Left colon (tissue), 2 donors: Measurements from ENCODE around the gene MOB3B. TPM values are rescaled to one million over a fixed set of nuclear protein-coding genes. Genes with fewer than 3 reads are reported as not detected.

Source experiments
- ATAC-seq: fragments of 200-7000 bp; cut with Tn5 transposase; one replicate; pipeline ENCODE4 v1.9.1; 2020; ENCODE audit warnings: mild to moderate bottlenecking, moderate library complexity
- DNase-seq, 2 donors: peaks; one replicate each; pipeline ENCODE4 v3.0.0-alpha.2; 2020
- intact Hi-C, 2 donors: fragments of 100-400 bp; cut with DNase I in 1 of 2; cut with micrococcal nuclease in 1 of 2; formaldehyde crosslinking; loops; one replicate each; pipeline versions ENCODE4 v1.11.2 to v1.14.0; 2022; cut with DNase I, micrococcal nuclease
- total RNA-seq, 2 donors: library from RNA; stranded (reverse); fragmentation: NEBNext Ultra II Directional; extraction: Animal tissue kit (Norgen Biotek cat#: 25700); gene quantifications; one replicate each; pipeline ENCODE4 v1.2.1, GENCODE V29; 2021
- donor health status: DM: no; HTN: no; CAD: no.
- donor health status: DM: yes; HTN: yes; CAD: no.

MOB3B gene
- total RNA-seq, 2 donors from 2014 or later, result 42.2 to 47.1 TPM

DNA sequence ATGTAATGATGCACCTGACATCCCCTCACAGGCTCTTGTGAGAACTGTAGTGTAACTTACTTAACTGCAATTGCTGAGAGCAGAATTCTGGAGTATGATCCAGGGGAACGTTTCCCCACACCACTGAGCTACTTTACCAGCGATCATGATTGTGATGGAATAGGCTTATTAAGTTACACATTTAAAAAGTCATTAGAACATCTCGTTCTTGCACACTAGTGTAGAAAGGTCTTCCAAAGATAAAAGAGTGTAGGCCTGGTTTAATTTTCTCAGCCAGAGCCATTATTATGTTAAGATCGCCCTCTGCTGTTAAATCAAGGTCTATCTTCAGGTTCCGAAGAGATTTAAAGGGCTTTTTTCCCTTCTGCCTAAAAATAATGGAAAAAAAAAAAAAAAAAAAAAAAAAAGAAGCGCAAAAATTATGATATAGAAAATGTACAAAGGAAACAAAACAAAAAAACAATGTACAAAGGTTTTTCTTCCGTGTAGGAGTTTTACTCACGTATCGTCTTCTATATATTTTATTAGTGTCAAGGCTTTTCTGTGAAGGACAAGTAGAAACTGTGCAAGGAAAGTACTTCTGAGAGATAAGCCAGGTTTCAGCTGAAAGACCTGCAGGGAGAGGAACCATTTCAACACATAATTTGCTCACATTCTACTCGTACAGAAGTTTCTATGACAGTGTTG, 18.6 kb upstream of the MOB3B start:
- intact Hi-C loops, result loop anchor here in 1 of 2 donors (1.0 to 10.0 kb wide), 2 partner anchors 215 to 513 kb away; no protein-coding TSS in a partner anchor
- ATAC-seq (peak; percentile 68), DNase-seq (no peak)

DNA sequence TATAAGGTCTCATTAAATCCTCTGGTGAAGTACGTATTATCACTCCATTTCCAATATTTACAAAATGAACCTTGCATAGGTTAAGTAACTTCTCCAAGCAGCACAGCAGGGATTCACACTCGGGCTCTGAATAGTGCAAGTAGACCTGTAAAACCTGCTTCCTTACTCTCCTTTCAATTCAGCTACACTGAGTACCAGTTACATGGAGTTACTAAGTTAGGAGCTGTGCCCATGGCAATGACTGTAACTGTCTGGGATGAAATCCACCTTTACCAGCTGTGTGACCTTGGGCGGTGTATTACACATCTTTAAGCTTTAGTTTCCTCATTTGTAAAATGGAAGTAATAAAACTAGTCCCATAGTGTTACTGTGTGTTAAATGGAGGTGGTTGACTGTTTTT, 15.9 kb upstream of the MOB3B start:
- DNase-seq, result peak; percentile 15 to 37
- ATAC-seq, result peak; percentile 96
- intact Hi-C loops, result loop anchor here in 1 of 2 donors (10.0 kb wide), 1 partner anchor 511 kb away; no protein-coding TSS in a partner anchor

DNA sequence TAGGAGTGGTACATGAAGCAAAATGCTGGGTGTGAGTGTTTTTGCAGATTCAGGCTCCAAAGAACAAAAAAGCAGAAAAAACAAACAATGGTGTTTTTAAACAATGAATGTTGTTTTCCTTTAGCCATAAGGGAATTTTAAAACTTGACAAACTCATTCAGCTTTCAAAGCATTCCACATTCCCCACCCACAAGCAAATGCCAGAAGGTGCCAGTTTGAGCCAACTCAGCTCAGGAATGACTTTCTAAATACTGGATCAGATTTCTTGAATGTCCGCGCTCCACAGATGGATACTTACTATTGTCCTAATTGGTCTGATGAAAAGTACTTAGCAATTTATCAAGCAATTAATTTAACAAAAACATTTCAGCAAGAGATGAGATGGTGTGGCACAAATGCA, 12.9 kb upstream of the MOB3B start:
- intact Hi-C loops, result loop anchor here in 1 of 2 donors (10.0 kb wide), 1 partner anchor 508 kb away; no protein-coding TSS in a partner anchor
- DNase-seq (no peak), ATAC-seq (no peak)

DNA sequence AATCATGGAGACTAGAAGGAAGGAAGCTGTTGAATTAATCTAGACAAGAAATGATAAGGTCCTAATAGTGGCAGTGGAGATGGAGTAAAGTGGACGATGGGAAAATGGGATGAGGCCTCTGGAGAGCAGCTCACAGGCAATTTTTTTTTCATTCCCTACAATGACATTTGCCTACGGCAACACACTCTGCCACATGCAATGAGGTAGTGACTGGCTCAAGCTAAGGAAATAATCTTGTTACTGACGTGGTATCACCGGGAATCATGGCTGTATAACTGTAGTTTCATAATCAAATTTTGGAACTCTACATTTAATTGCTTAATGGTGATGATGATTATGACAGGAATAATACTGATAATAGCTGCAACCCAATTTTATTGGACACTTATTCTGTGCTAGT, 12.1 kb upstream of the MOB3B start:
- ATAC-seq (no peak), DNase-seq (no peak)
- intact Hi-C loops, result loop anchor here in 1 of 2 donors (10.0 kb wide), 1 partner anchor 507 kb away; no protein-coding TSS in a partner anchor

DNA sequence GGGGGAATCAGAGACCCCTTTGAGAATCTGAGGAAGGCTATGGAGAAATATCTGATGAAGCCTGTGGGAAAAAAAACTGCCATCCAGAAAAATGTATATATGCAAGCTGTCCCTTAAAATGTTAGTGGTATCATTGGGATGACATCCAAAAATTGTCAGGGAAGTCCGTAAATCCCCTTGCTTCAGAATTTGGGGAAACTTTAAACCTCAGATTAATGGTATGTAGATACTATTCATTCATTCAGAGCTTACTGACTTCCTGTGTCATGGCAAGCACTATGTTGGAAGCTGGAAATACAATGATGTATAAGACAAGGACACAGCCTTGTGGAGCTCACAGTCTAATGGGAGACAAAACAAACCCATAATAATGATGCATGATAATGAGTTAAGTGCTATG, 10.9 kb upstream of the MOB3B start:
- DNase-seq, result no peak
- no peak for ATAC-seq
- intact Hi-C loops, result loop anchor here in 1 of 2 donors (10.0 kb wide), 1 partner anchor 506 kb away; no protein-coding TSS in a partner anchor

DNA sequence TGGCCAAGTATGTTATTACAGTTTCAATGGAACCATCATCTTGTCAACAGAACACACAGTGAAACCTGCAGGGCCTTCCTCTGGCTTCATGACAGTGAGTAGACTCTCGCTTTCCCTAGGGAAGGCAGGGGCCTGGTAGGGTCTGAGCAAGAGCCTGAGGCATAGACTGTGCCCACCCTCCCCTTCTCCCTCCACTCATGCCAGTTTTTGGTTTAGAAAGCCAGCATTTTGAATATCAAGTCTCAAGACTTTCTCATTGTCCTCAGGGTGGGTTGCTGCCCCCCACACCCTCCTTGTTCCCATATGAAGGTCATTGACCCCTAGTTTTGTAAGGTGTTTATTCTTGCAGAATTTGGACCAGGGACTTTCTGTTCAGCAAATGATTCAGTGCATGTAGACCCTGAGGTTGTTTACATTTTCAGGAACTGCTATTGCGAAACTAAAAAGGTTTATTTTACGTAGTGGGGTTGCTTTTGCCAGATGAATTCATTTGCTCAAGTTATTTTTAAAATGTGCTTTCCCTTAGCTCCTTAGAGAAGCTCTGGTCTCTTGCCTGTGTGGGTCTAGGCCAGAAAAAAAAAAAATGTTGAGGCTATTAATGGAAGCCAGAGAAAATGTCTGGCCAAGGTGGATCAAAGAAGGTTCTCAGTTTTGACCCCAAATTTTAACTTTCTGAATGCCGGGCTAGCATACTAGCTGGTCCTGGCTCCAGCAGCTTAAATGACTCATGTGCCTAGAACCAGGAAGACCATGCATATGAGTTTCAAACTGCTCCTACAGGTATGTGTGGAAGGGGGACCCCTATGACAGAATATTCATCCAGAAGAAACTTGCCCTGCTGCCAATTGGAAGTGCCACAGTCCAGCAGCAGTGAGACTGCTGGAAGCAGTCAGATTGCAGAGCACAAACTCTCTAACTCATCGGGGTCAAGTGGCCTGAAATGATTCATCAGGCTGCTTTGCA, 10.1 kb upstream of the MOB3B start:
- intact Hi-C loops, result loop anchor here (10.0 kb wide), 2 partner anchors 205 to 505 kb away; no protein-coding TSS in a partner anchor
- ATAC-seq (no peak), DNase-seq (peak in 1 of 2 donors; percentile 25)

DNA sequence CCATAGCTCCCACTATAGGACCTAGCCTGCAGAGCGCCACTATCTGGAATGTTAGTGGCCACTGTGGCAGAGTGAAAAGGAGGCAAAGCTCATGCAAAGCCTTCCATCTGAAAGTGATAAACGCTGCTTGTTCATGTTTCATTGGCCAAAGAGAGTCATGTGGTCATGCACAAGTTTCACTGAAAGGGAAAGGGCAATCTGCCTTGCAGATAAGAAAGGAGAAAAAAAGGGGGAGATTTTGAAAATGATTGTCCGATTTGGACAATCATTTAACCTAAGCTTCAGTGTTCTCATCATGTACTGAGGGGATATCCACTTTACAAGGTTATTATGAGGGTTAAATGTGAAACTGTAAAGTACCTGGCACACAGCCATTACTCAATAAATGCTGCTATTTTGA, 9.0 kb upstream of the MOB3B start:
- intact Hi-C loops, result loop anchor here in 1 of 2 donors (10.0 kb wide), 1 partner anchor 204 kb away; no protein-coding TSS in a partner anchor
- no peak for DNase-seq
- ATAC-seq, result peak; percentile 69

DNA sequence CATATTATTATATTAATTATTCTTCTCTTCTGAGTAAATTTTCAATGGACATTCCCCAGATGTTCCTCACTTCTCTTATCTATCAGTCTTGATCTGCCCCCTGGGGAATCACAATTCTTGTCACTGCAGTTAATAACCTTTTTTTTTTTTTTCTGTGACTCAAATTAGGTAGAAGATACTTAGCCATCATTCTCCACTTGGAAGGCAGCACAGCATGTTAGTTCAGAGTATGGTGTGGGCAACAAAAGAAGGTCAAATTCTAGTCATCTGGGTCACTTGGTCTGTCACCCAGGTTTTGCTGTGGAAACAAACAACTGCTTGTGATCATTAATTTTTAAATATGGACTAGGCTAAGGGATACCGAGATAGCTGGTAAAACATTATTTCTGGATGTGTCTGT, 8.1 kb upstream of the MOB3B start:
- intact Hi-C loops, result loop anchor here in 1 of 2 donors (10.0 kb wide), 1 partner anchor 203 kb away; no protein-coding TSS in a partner anchor
- no peak for DNase-seq

DNA sequence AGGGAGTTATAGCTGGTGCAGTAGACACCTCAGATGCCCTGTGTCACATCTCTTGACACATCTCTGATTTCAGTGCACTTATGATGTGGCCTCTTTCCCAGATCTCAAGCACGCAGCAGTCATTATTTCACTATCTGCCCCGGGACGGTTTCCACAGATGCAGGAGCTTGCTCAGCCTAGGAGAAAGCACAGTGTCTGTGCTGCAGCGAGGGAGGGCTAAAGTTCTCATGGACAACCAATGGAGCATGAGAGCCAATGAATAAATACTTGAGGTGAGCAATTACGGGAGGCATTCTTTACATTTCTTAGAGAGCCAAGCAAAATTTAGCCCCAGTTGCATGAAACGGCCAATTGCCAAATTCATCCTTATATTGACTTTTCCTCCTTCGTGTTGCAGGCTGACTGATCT, 7.4 kb upstream of the MOB3B start:
- intact Hi-C loops, result loop anchor here in 1 of 2 donors (10.0 kb wide), 1 partner anchor 202 kb away; no protein-coding TSS in a partner anchor
- ATAC-seq (no peak), DNase-seq (no peak)

More for the DNA sequence above, 8.1 kb upstream of the MOB3B start:
- ATAC-seq, result no peak

DNA sequence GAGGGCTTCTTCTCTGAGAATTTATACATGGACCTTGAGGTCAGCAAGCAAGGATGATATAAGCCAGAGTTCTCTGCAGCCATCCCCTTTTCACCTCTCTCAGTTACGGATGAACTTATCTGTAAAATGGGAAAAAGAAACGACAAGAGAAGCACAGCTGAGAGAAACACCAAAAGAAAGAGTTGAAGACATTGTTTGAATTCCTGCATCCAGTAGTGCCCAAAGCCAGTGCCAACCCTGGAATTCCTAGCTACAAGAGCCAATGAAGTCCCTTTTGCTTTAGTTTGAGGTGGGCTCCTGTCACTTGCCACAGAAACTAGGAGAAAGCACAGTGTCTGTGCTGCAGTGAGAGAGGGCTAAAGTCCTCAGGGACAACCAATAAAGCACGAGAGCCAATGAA, 6.6 kb upstream of the MOB3B start:
- ATAC-seq (no peak), DNase-seq (no peak)
- intact Hi-C loops, result loop anchor here in 1 of 2 donors (10.0 kb wide), 1 partner anchor 201 kb away; no protein-coding TSS in a partner anchor

DNA sequence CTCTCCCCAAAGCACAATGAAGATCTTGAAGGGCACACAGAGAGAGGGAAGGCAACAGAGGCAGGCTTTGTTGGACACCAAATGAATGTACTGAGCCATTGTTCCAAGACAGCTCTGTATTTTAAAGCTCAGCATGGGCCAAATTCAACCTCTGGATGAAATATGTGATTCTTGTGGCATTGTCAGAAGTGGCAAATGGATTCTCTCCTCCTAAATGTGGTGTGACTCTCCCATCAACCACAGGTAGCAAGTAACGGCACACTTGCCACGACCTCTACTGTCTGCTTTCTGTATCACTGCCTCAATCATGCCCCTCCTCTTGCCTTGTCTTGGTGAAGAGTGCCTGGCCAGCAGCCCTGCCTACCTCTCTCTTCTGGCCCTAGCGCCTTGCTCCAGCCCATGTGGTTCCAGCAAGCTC, 6.1 kb upstream of the MOB3B start:
- peak; percentile 42 for ATAC-seq
- intact Hi-C loops, result loop anchor here in 1 of 2 donors (10.0 kb wide), 1 partner anchor 201 kb away; no protein-coding TSS in a partner anchor
- peak in 1 of 2 donors; percentile 20 for DNase-seq

DNA sequence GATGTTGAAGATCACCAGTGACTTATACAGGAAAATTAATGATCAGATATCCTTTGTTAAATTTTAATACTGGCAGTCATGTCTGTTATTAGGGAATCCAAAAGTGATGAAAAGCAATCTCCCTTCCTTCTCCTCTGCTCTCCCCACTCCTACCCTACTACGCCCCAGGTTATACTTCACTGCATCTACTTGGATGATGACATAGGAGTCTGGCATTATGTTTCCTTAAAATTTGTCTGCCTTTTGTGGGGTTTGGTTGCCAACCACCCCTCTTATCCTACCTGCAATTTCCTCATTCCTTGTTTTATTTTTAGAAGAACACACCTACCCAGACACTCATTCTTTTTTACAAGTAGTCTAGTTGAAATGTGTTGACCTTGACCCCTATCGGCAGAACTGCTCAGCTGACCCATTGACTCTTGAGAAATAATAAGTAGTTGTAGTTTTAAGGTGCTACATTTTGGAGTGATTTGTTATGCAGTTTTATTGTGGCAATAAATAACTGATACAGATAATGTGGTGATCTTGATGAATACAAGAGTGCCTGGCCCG, 5.1 kb upstream of the MOB3B start:
- intact Hi-C loops, result loop anchor here (5.0 to 10.0 kb wide), 2 partner anchors 200 to 202 kb away; no protein-coding TSS in a partner anchor
- DNase-seq, result no peak
- peak; percentile 30 for ATAC-seq

DNA sequence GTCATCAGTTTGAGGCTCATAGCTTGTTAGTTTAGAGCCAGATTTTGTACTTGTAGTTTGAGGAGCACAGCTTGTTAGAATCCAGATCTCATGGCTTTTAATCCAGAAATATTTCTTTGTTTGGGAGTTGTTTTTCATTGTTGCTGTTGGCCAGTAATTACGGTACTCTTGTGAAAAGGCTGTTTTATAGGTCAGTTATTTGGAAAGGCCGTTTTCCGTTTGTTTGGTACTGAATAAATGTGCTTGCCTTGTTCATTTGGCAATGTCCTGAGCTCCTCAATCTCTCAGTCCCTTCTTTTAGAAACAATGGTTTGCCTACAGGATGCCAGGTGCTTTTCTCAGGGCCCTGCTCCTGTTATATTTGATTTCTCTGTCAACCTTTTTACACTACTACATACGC, 4.5 kb upstream of the MOB3B start:
- ATAC-seq (no peak), DNase-seq (no peak)
- intact Hi-C loops, result loop anchor here (5.0 to 10.0 kb wide), 2 partner anchors 199 to 202 kb away; no protein-coding TSS in a partner anchor

DNA sequence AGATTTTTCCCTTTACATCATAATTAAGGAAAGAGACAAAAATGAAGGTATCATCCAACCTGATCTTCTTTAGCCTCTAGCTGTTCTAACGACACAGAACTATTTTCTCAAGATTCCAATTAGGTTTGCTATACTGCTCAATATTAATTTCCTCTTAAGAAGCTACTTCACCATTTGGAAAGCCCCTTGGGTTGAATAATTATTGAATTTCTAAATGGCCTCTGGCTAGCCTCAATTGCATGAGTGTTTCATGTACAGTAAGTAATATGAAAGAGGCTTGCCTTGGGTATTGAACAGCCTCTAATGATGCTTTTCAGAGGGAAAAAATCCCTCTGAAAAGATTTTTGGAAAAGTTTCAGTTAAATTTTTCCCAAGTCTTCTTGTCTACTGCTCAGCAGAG, 3.7 kb upstream of the MOB3B start:
- DNase-seq (no peak), ATAC-seq (no peak)
- intact Hi-C loops, result loop anchor here (5.0 to 10.0 kb wide), 2 partner anchors 199 to 201 kb away; no protein-coding TSS in a partner anchor

DNA sequence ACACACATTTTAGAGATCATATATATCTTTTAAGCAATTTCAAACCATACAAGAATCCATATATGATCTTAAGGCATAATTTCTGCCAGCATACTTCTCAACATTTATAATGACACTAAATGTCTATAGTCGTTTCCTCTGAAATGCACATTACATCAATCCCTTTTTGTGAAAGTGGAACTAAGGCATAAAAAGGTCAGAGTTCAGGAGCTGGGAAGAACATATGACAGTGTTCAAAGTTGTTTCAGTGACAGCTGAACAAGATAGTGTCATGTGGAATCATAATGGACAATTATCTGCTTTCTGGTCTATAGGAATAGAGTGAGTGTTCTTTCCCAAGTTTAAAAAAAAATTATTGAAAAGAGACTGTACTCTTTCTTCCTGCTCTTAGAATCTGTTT, 2.4 kb upstream of the MOB3B start:
- intact Hi-C loops, result loop anchor here (5.0 to 10.0 kb wide), 2 partner anchors 197 to 200 kb away; no protein-coding TSS in a partner anchor
- DNase-seq (no peak), ATAC-seq (no peak)

DNA sequence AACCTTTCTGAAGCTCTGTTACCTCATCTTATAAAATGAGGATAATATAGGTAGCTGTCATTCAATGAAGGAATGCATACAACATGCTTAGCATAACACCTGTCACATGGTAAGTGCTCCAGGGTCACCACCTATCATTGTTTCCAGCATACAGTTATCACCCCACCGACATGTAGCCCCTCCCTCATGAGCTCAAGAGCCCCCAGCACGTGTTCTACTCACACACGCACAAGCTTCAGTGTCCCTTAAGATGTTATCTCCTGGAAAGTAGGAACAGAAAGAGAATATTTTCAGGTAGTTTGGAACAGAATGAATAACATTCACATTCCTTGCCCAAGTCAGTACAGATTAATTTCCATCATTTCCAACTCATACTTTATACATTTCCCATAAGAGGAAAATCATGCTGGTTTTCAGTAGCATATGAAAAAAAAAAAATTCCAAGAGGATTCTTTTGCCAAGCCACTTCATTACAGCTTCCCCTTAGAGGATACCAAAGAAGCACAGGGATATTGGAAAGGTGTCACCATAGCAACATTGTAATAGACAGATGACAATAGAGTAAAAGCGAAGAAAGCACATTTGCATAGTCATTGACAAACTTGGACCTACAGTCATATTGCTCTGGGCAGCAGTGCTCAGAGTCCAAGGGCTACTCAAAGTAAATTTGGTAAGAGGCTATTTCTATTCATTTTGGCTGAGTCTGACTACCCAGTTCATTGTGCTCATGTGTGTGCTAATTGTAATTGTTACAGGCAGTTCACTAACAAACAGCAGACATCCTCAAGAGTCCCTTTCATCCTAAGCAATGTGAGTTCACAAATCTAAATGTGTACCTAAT, 1.5 kb upstream of the MOB3B start:
- ATAC-seq (no peak), DNase-seq (no peak)
- intact Hi-C loops, result loop anchor here (5.0 to 10.0 kb wide), 2 partner anchors 196 to 199 kb away; no protein-coding TSS in a partner anchor

DNA sequence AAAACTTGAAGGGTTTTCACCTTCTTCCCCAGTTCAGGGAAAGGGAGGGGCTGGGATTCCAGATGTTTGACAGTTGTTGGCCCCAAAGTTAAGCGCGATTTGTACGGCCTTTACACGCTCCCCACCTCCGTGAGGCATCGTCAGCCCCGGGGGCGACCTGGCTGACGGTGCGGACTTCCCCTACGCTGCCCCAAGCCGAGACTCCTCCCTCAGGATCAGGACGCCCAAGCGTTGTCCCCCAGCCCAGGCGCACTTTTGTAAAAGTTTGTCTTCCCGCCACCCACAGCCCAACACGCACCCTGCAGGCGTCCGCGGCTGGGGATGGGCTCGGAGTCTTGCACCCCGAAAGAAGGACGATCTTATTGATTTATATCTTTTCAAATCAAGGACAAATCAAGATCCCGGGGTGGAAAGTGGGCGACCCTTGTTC, 713 bp downstream of the MOB3B start:
- ATAC-seq, result peak; percentile 70
- peak; percentile 74 for DNase-seq
- intact Hi-C loops, result no loop called here
